Measurements from ENCODE around the gene TNPO1.

DNA sequence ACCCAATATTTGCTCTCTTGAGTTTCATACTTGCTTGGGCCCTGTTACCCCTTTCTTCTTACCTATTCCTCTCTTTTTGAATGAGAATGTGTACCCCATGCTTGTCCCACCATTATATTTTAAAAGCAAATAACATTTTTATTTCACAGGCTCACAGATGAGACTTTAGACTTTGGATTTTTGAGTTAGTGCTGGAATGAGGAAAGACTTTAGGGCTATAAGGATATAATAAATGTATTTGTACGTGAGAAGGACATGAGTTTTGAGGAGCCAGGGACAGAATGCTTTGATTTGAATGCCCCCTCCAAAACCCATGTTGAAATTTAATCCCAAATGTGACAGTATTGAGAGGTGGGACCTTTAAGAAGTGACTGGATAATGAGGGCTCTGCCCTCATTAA lies 33.1 kb upstream of the TNPO1 start:
- TF ChIP-seq, protein P1, sequence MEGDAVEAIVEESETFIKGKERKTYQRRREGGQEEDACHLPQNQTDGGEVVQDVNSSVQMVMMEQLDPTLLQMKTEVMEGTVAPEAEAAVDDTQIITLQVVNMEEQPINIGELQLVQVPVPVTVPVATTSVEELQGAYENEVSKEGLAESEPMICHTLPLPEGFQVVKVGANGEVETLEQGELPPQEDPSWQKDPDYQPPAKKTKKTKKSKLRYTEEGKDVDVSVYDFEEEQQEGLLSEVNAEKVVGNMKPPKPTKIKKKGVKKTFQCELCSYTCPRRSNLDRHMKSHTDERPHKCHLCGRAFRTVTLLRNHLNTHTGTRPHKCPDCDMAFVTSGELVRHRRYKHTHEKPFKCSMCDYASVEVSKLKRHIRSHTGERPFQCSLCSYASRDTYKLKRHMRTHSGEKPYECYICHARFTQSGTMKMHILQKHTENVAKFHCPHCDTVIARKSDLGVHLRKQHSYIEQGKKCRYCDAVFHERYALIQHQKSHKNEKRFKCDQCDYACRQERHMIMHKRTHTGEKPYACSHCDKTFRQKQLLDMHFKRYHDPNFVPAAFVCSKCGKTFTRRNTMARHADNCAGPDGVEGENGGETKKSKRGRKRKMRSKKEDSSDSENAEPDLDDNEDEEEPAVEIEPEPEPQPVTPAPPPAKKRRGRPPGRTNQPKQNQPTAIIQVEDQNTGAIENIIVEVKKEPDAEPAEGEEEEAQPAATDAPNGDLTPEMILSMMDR (IDR thresholded peaks at IDR 0.05): no peak
- TF ChIP-seq ZFX (IDR thresholded peaks at IDR 0.05; ENCODE audit: borderline replicate concordance): no peak

All from 22Rv1 (cell line).